ENCODE results near the gene IPMK. TPM values are rescaled to one million over a fixed set of nuclear protein-coding genes. Genes with fewer than 3 reads are reported as not detected.

Gene IPMK
- total RNA-seq, 2 donors from 2014 or later, result 1.8 to 2.5 TPM

DNA sequence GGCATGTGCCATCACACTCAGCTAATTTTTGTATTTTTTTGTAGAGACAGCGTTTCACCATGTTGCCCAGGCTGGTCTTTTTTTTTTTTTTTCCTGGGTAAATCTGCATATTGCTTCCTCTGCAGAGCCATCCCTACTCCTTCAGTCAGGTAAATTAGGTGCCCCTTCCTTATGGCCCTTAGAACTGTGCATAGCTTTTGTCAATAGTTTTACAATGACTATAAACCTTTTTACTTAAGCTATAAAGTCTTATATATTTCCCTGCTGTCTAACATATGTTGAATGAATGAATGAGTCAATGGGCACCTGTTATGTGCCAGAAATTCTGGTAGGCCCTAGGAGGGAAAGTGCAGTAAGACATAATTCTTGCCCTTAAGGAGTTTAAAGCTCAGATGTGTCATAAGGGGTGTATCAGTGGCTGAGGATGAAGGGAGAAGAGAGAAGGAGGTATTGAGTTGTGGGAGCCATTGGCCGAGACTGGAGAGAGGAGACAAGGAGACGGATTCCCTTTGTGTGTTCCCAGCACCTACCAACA lies 36.5 kb upstream of the IPMK start:
- TF ChIP-seq, protein P1, sequence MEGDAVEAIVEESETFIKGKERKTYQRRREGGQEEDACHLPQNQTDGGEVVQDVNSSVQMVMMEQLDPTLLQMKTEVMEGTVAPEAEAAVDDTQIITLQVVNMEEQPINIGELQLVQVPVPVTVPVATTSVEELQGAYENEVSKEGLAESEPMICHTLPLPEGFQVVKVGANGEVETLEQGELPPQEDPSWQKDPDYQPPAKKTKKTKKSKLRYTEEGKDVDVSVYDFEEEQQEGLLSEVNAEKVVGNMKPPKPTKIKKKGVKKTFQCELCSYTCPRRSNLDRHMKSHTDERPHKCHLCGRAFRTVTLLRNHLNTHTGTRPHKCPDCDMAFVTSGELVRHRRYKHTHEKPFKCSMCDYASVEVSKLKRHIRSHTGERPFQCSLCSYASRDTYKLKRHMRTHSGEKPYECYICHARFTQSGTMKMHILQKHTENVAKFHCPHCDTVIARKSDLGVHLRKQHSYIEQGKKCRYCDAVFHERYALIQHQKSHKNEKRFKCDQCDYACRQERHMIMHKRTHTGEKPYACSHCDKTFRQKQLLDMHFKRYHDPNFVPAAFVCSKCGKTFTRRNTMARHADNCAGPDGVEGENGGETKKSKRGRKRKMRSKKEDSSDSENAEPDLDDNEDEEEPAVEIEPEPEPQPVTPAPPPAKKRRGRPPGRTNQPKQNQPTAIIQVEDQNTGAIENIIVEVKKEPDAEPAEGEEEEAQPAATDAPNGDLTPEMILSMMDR (IDR thresholded peaks at IDR 0.05), result no peak
- Histone ChIP-seq H3K27ac (no peak overlapping the region), H3K4me1 (no peaks in the 10 kb centered on the region), H3K4me3 (no peak overlapping the region), H3K36me3 (no peaks in the 10 kb centered on the region), H3K27me3 (no peaks in the 10 kb centered on the region), H3K9me3 (no peaks in the 10 kb centered on the region)
- no peak for DNase-seq (ENCODE audit: low spot score)

DNA sequence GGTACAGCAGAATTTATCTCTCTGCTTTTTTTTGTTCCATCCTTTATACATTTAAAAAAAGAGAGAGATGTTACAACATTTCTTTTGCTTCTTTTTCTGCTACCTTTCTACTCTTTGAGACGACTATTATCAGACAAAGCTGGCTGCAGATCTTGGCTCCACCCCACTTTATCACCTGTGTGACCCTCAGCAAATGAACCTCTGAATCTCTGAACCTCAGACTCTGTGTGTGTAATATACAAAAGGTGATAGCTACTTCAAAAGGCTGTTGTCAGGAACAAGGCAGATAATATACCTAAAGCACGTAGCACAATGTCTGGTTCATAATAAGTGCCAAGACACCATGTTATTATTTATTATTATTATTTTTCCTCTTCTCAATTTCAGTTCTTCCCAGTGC lies 34.6 kb upstream of the IPMK start:
- no peak overlapping the region for H3K4me3 ChIP-seq
- H3K36me3 ChIP-seq, result no peaks in the 10 kb centered on the region
- TF ChIP-seq, protein P1 (IDR thresholded peaks at IDR 0.05), result no peak
- no peaks in the 10 kb centered on the region for H3K9me3 ChIP-seq
- no peaks in the 10 kb centered on the region for H3K4me1 ChIP-seq
- DNase-seq (ENCODE audit: low spot score), result no peak
- H3K27ac ChIP-seq, result no peak overlapping the region
- no peaks in the 10 kb centered on the region for H3K27me3 ChIP-seq

DNA sequence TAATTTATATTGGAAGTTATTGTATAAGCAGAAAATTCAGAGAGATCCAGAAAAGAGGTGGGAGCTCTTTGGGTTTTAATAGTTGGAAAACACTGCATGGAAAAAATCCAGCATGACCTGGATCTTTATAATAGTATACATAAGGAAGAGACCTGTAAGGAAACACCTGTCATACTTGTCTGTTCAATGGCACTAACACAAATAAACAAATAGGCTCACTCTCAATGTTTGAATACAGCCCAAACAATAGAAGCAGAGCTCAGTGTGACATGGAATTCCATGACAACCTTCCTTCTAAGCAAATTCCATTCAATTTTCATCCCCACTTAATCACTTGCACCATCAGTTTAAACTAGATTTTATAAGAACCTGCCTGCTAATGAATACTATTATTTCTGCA lies 33.0 kb upstream of the IPMK start:
- Histone ChIP-seq H3K9me3 (no peaks in the 10 kb centered on the region), H3K27ac (no peak overlapping the region), H3K4me3 (no peak overlapping the region), H3K36me3 (no peaks in the 10 kb centered on the region), H3K4me1 (no peaks in the 10 kb centered on the region), H3K27me3 (no peaks in the 10 kb centered on the region)
- TF ChIP-seq, protein P1 (IDR thresholded peaks at IDR 0.05), result no peak
- DNase-seq (ENCODE audit: low spot score), result no peak

DNA sequence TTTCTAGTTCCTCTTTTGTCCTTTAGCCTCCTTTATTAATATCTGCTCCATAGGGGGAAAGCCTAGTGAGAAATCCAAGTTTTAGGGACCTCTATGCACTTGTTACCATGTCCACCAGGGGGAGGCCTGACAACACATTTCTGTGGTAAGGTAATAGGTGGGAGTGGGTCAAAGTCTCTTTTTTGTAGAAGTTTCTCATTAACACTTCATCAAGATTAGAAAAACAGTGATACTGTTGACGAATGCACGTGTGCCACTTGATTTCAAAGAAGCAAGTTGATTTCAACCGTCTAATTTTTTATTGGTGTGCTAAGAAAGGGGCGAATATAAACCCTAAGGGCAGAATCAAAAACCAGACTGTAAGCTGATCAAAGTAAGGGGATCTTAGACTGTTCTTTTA lies 31.9 kb upstream of the IPMK start:
- Histone ChIP-seq H3K4me3 (no peak overlapping the region), H3K4me1 (no peaks in the 10 kb centered on the region), H3K27ac (no peak overlapping the region), H3K9me3 (no peaks in the 10 kb centered on the region), H3K36me3 (no peaks in the 10 kb centered on the region), H3K27me3 (no peaks in the 10 kb centered on the region)
- TF ChIP-seq, protein P1 (IDR thresholded peaks at IDR 0.05), result peak; percentile 61 to 85
- no peak for DNase-seq (ENCODE audit: low spot score)

DNA sequence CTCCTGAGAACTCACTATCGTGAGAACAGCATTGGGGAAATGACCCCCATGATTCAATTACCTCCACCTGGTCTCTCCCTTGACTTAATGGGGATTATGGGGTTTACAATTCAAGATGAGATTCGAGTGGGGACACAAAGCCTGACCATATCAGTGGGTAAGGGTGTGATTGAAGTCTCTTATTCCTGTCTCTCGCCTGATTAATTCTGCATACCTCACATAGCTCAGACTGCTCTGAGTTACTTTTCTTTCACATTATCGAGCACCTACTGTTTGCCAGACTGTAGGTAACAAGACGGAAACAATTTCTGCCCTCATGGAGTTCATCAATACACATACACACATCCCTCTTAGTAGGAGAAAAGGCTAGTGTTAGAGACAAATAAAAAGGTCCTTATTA lies 26.3 kb upstream of the IPMK start:
- no peak for DNase-seq (ENCODE audit: low spot score)
- Histone ChIP-seq H3K27me3 (no peaks in the 10 kb centered on the region), H3K36me3 (no peaks in the 10 kb centered on the region), H3K27ac (no peak overlapping the region), H3K4me1 (no peaks in the 10 kb centered on the region), H3K4me3 (no peak overlapping the region), H3K9me3 (no peaks in the 10 kb centered on the region)
- TF ChIP-seq, protein P1 (IDR thresholded peaks at IDR 0.05), result no peak

DNA sequence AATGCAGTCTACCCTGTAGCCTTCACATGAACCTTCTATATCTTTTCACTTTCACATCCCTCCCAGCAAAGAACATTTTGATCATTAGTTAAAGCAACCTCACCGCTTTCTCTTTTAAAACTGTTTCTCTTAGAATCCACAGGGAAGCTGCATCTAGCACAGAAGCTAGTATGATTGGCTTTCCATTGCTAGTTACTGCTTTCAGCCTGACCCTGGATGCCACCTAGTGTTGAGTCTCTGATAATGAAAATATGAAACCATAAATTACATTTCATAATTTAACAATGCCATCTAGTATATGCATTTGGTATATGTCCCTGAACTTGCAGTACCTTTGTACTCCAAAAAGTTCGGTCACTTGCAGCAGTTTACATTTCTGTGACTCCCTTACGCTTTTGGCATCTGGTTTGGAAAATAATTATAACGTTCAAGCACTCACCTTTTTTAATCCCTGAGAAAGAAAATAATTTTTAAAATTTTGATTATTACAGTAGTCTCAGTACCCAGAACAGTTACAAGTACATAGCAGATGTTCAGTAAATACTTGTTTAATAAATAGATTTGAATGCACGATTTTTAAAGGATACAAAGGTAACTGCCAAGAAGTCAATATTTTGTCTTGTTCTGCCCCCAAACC lies 24.0 kb upstream of the IPMK start:
- TF ChIP-seq, protein P1 (IDR thresholded peaks at IDR 0.05), result peak; percentile 41 to 83
- Histone ChIP-seq H3K4me3 (no peak overlapping the region), H3K9me3 (no peaks in the 10 kb centered on the region), H3K27ac (no peak overlapping the region), H3K36me3 (no peaks in the 10 kb centered on the region), H3K4me1 (no peaks in the 10 kb centered on the region), H3K27me3 (no peaks in the 10 kb centered on the region)
- DNase-seq (ENCODE audit: low spot score), result no peak

Data from right atrium auricular region (tissue), 2 donors.